ENCODE measurements around the gene TMIGD3.

TMIGD3 gene

GRCh38 chr1:111474521-111474920 lies 28.9 kb downstream of the TMIGD3 start:
- DNase-seq (ENCODE audit: low read depth): no peak

GRCh38 chr1:111474106-111474505 lies 29.3 kb downstream of the TMIGD3 start:
- DNase-seq (ENCODE audit: low read depth): no peak

- DNase-seq (ENCODE audit: low read depth): no peak
These were observed 31.9 kb downstream of the TMIGD3 start for GRCh38 chr1:111471538-111471937.

GRCh38 chr1:111471012-111471411 lies 32.4 kb downstream of the TMIGD3 start:
- no peak for DNase-seq (ENCODE audit: low read depth)

- DNase-seq (ENCODE audit: low read depth): no peak
These were observed 32.8 kb downstream of the TMIGD3 start for GRCh38 chr1:111470596-111470995.

GRCh38 chr1:111469539-111469938 lies 33.9 kb downstream of the TMIGD3 start:
- DNase-seq (ENCODE audit: low read depth): no peak

GRCh38 chr1:111468717-111469100 lies 34.7 kb downstream of the TMIGD3 start:
- no peak for DNase-seq (ENCODE audit: low read depth)

GRCh38 chr1:111467865-111468716 lies 35.3 kb downstream of the TMIGD3 start:
- no peak for DNase-seq (ENCODE audit: low read depth)

- DNase-seq (ENCODE audit: low read depth): no peak
These were observed 37.0 kb downstream of the TMIGD3 start for GRCh38 chr1:111466480-111466879.

GRCh38 chr1:111465754-111466153 lies 37.7 kb downstream of the TMIGD3 start:
- DNase-seq (ENCODE audit: low read depth): no peak

GRCh38 chr1:111463029-111463683 lies 40.3 kb downstream of the TMIGD3 start:
- no peak for DNase-seq (ENCODE audit: low read depth)

- no peak for DNase-seq (ENCODE audit: low read depth)
These were observed 40.9 kb downstream of the TMIGD3 start for GRCh38 chr1:111462370-111463028.

GRCh38 chr1:111461765-111462164 lies 41.7 kb downstream of the TMIGD3 start:
- no peak for DNase-seq (ENCODE audit: low read depth)

- no peak for DNase-seq (ENCODE audit: low read depth)
These were observed 47.8 kb downstream of the TMIGD3 start for GRCh38 chr1:111455642-111456031.

GRCh38 chr1:111454859-111455641 lies 48.4 kb downstream of the TMIGD3 start:
- DNase-seq (ENCODE audit: low read depth): no peak

GRCh38 chr1:111453706-111454105 lies 49.7 kb downstream of the TMIGD3 start:
- DNase-seq (ENCODE audit: low read depth): no peak

GRCh38 chr1:111452581-111452980 lies 50.9 kb downstream of the TMIGD3 start:
- DNase-seq (ENCODE audit: low read depth): no peak

- DNase-seq (ENCODE audit: low read depth): no peak
These were observed 53.2 kb downstream of the TMIGD3 start for GRCh38 chr1:111450185-111450584.

GRCh38 chr1:111449703-111450017 lies 53.8 kb downstream of the TMIGD3 start:
- DNase-seq (ENCODE audit: low read depth): no peak

GRCh38 chr1:111448918-111449702 lies 54.3 kb downstream of the TMIGD3 start, which contains the start of the genes ATP5PB and WDR77:
Gene ATP5PB (plus strand): TSS chr1:111449464. CDS start chr1:111449542, 78 bp downstream.
Gene WDR77 (minus strand): TSS chr1:111449256. CDS start chr1:111449169, 87 bp downstream.
- DNase-seq (ENCODE audit: low read depth): peak; percentile 82

GRCh38 chr1:111448482-111448917 lies 54.9 kb downstream of the TMIGD3 start:
- DNase-seq (ENCODE audit: low read depth): peak; percentile 19

All from stimulated activated CD8-positive, alpha-beta memory T cell treated with anti-CD3 and anti-CD28 coated beads, Interleukin-12 subunit alpha, Interleukin-12 subunit beta, amount 100 ng/mL, for 4 hours (primary cell).